HepG2 (cell line): ENCODE data around the gene GRIN3B. TPM values are rescaled to one million over a fixed set of nuclear protein-coding genes. Genes with fewer than 3 reads are reported as not detected.

ENCODE experiments used
- ATF1 ChIP-seq: IDR thresholded peaks from 2 replicates; pipeline ENCODE4 v1.6.1; 2016; ENCODE audit warnings: mild to moderate bottlenecking, control low read depth
- EHMT2 ChIP-seq: fragments of 200-600 bp; sonication (generic); IDR thresholded peaks from 2 replicates; pipeline ENCODE4 v1.7.0; 2017; ENCODE audit warnings: antibody characterized with exemption, low read depth, low read length, borderline replicate concordance
- ESRRA ChIP-seq: sonication (generic); formaldehyde crosslinking; IDR thresholded peaks from 2 replicates; pipeline ENCODE4 v1.5.1; 2020; ENCODE audit warnings: mild to moderate bottlenecking, low read depth, missing genetic modification reagents
- FOXO1 ChIP-seq: sonication (generic); formaldehyde crosslinking; IDR thresholded peaks from 2 replicates; pipeline ENCODE4 v1.4.0; 2020; ENCODE audit warnings: missing genetic modification reagents
- FOXO4 ChIP-seq: sonication (generic); formaldehyde crosslinking; conservative IDR thresholded peaks from 2 replicates; pipeline ENCODE4 v1.8.1; 2023; ENCODE audit warnings: missing genetic modification reagents
- GATAD1 ChIP-seq: IDR thresholded peaks from 2 replicates; pipeline ENCODE4 v1.6.1; 2016; ENCODE audit warnings: missing genetic modification reagents, missing compliant biosample characterization
- HMGA1 ChIP-seq: sonication (generic); formaldehyde crosslinking; conservative IDR thresholded peaks from 2 replicates; pipeline ENCODE4 v1.4.0; 2020; ENCODE audit warnings: missing genetic modification reagents
- MTF2 ChIP-seq: sonication (generic); formaldehyde crosslinking; IDR thresholded peaks from 2 replicates; pipeline ENCODE4 v1.5.0; 2020; ENCODE audit warnings: missing genetic modification reagents, borderline replicate concordance
- NFKBIZ ChIP-seq: IDR thresholded peaks from 2 replicates; pipeline ENCODE4 v1.6.1; 2018; ENCODE audit warnings: missing genetic modification reagents, missing compliant biosample characterization
- POLR2G ChIP-seq: fragments of 200-400 bp; formaldehyde crosslinking; IDR thresholded peaks from 2 replicates; pipeline ENCODE4 v1.6.1; 2018; ENCODE audit warnings: mild to moderate bottlenecking, low read depth, low read length, moderate library complexity
- SOX5 ChIP-seq: IDR thresholded peaks from 2 replicates; pipeline ENCODE4 v1.6.1; 2016; ENCODE audit warnings: borderline replicate concordance
- ZFP82 ChIP-seq: sonication (generic); formaldehyde crosslinking; IDR thresholded peaks from 2 replicates; pipeline ENCODE4 v1.5.1; 2020; ENCODE audit warnings: mild to moderate bottlenecking, missing genetic modification reagents, borderline replicate concordance
- ZFP91 ChIP-seq: sonication (generic); formaldehyde crosslinking; IDR thresholded peaks from 2 replicates; pipeline ENCODE4 v1.9.0; 2022; ENCODE audit warnings: missing genetic modification reagents, mild to moderate bottlenecking, borderline replicate concordance
- ZIK1 ChIP-seq: sonication (generic); formaldehyde crosslinking; IDR thresholded peaks from 2 replicates; pipeline ENCODE4 v1.5.0; 2020; ENCODE audit warnings: mild to moderate bottlenecking, low read depth, missing genetic modification reagents, borderline replicate concordance
- ZNF180 ChIP-seq: sonication (generic); formaldehyde crosslinking; IDR thresholded peaks from 2 replicates; pipeline ENCODE4 v1.4.0; 2020; ENCODE audit warnings: low read depth, missing genetic modification reagents, borderline replicate concordance
- ZNF232 ChIP-seq: sonication (generic); formaldehyde crosslinking; IDR thresholded peaks from 2 replicates; pipeline ENCODE4 v1.4.0; 2020; ENCODE audit warnings: missing genetic modification reagents, borderline replicate concordance
- ZNF451 ChIP-seq: sonication (generic); formaldehyde crosslinking; IDR thresholded peaks from 2 replicates; pipeline ENCODE4 v1.5.0; 2020; ENCODE audit warnings: mild to moderate bottlenecking, missing genetic modification reagents
- ZNF543 ChIP-seq: sonication (generic); formaldehyde crosslinking; IDR thresholded peaks from 2 replicates; pipeline ENCODE4 v1.4.0; 2020; ENCODE audit warnings: mild to moderate bottlenecking, missing genetic modification reagents
- ZNF550 ChIP-seq: sonication (generic); formaldehyde crosslinking; IDR thresholded peaks from 2 replicates; pipeline ENCODE4 v1.4.0; 2020; ENCODE audit warnings: mild to moderate bottlenecking, missing genetic modification reagents, borderline replicate concordance
- ZNF563 ChIP-seq: sonication (generic); formaldehyde crosslinking; IDR thresholded peaks from 2 replicates; pipeline ENCODE4 v1.8.0; 2022; ENCODE audit warnings: mild to moderate bottlenecking, moderate library complexity, missing genetic modification reagents
- ZNF567 ChIP-seq: sonication (generic); formaldehyde crosslinking; IDR thresholded peaks from 2 replicates; pipeline ENCODE4 v1.8.1; 2023; ENCODE audit warnings: mild to moderate bottlenecking, missing genetic modification reagents, borderline replicate concordance
- ZNF598 ChIP-seq: sonication (generic); formaldehyde crosslinking; IDR thresholded peaks from 2 replicates; pipeline ENCODE4 v1.5.1; 2020; ENCODE audit warnings: mild to moderate bottlenecking, missing genetic modification reagents, borderline replicate concordance
- ZNF747 ChIP-seq: sonication (generic); formaldehyde crosslinking; IDR thresholded peaks from 2 replicates; pipeline ENCODE4 v1.8.1; 2023; ENCODE audit warnings: missing genetic modification reagents, mild to moderate bottlenecking, borderline replicate concordance
- ZNF879 ChIP-seq: sonication (generic); formaldehyde crosslinking; IDR thresholded peaks from 2 replicates; pipeline ENCODE4 v1.8.1; 2023; ENCODE audit warnings: missing genetic modification reagents
- ZSCAN20 ChIP-seq: sonication (generic); formaldehyde crosslinking; IDR thresholded peaks from 2 replicates; pipeline ENCODE4 v1.4.0; 2020; ENCODE audit warnings: missing genetic modification reagents, mild to moderate bottlenecking, borderline replicate concordance
- polyA plus RNA-seq, 8 experiments: library from polyadenylated mRNA; depleted of rRNA in 3 of 8; stranded (reverse) in 7 of 8; unstranded in 1 of 8; fragments of >200 nt; fragmentation: Illumina TruSeq in 4 of 8; extraction: Trizol in 4 of 8; gene quantifications; 2 replicates each; pipeline versions ENCODE4 v1.2.1 to v1.2.3, GENCODE V29; 2011 to 2016; ENCODE audit warnings: low read depth in 4 of 8, missing spikeins in 1 of 8, mixed read lengths in 1 of 8; ENCODE audit not compliant: insufficient read depth in 1 of 8
- total RNA-seq, 5 experiments: library from RNA; depleted of rRNA; stranded (reverse); fragments of >200 nt; fragmentation: Illumina TruSeq; extraction: Trizol; gene quantifications; 2 replicates each; pipeline ENCODE4 v1.2.3, GENCODE V29; 2016; ENCODE audit warnings: low read depth in 1 of 5
- TF ChIP-seq, protein P1 (sequence below): sonication (generic); formaldehyde crosslinking; IDR thresholded peaks from 2 replicates; pipeline ENCODE4 v1.5.0; 2020; ENCODE audit warnings: missing genetic modification reagents, mild to moderate bottlenecking, borderline replicate concordance
- TF ChIP-seq, protein P2 (sequence below): sonication (generic); formaldehyde crosslinking; IDR thresholded peaks from 2 replicates; pipeline ENCODE4 v1.4.0; 2020; ENCODE audit warnings: missing genetic modification reagents

Gene GRIN3B
- total and polyA plus RNA-seq, 2 of the 13 experiments (the other 11 are each of a cell fraction or from before 2014, with no cell fraction given): 0.07 to 0.20 TPM

DNA sequence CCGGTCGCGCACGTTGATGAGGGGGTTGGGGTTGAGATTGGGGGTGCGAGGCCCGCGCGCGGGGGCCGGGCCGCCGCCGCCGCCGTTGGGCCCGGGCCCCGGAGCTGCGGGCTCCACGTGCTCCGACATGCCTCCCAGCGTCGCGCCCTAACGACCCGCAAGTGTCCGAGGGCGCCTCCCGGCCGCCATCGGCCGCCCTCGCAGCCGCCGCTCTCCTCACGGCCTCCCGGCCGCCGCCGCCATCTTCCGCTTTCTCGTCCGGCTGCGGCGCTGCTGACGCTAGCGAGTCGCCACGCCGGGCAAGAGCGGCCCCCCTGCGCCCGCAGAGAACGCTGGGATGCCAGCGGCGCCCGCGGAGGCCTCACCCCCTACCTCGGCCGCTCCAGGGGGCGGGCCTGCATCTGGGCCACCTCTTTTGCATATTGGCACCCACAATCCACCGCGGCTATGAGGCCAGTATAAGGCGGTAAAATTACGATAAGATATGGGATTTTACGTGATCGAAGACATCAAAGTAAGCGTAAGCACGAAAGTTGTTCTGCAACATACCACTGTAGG lies 20.7 kb downstream of the GRIN3B start, which contains the start of gene TMEM259 (continued):
- TF ChIP-seq SOX5: peak; percentile 51; the same call in 1 of the 2 replicates
- no peak for TF ChIP-seq HMGA1 (CRISPR knock-in tag)
- peak; percentile 31; the same call in 1 of the 2 replicates for TF ChIP-seq ESRRA
- no peak for TF ChIP-seq FOXO4
- TF ChIP-seq ZNF598 (CRISPR knock-in tag): no peak
- TF ChIP-seq ZSCAN20 (CRISPR knock-in tag): no peak
- no peak for TF ChIP-seq ATF1 (CRISPR knock-in tag)
- no peak for TF ChIP-seq ZNF567
- no peak for TF ChIP-seq ZNF180 (CRISPR knock-in tag)
- TF ChIP-seq ZNF543 (CRISPR knock-in tag): peak; percentile 29; the same call in 1 of the 2 replicates
- TF ChIP-seq, protein P1, sequence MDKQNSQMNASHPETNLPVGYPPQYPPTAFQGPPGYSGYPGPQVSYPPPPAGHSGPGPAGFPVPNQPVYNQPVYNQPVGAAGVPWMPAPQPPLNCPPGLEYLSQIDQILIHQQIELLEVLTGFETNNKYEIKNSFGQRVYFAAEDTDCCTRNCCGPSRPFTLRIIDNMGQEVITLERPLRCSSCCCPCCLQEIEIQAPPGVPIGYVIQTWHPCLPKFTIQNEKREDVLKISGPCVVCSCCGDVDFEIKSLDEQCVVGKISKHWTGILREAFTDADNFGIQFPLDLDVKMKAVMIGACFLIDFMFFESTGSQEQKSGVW (CRISPR knock-in tag): no peak
- TF ChIP-seq ZNF550 (CRISPR knock-in tag): no peak
- TF ChIP-seq NFKBIZ: no peak
- peak; percentile 69; the same call in 1 of the 2 replicates for TF ChIP-seq ZFP91 (CRISPR knock-in tag)
- no peak for TF ChIP-seq EHMT2
- TF ChIP-seq POLR2G: peak; percentile 85
- no peak for TF ChIP-seq ZNF879 (CRISPR knock-in tag)
- no peak for TF ChIP-seq MTF2 (CRISPR knock-in tag)
- TF ChIP-seq FOXO1: peak; percentile 33; the same call in 1 of the 2 replicates
- TF ChIP-seq, protein P2, sequence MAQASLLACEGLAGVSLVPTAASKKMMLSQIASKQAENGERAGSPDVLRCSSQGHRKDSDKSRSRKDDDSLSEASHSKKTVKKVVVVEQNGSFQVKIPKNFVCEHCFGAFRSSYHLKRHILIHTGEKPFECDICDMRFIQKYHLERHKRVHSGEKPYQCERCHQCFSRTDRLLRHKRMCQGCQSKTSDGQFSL (CRISPR knock-in tag): 0 out of 2 replicates have a peak, but pooled peaks have one; percentile 35
- no peak for TF ChIP-seq ZNF747 (CRISPR knock-in tag)
- TF ChIP-seq ZNF563 (CRISPR knock-in tag): peak; percentile 65; the same call in 1 of the 2 replicates
- no peak for TF ChIP-seq ZFP82
- TF ChIP-seq ZIK1 (CRISPR knock-in tag): no peak
- no peak for TF ChIP-seq ZNF451
- 0 out of 2 replicates have a peak, but pooled peaks have one; percentile 60 for TF ChIP-seq ZNF232 (CRISPR knock-in tag)
- peak; percentile 87 for TF ChIP-seq GATAD1 (CRISPR knock-in tag)
